Fibroblast of skin of right quadriceps (primary cell): ENCODE measurements around the gene TMEM222.
A peak's percentile ranks its signal among the peaks of the same experiment; 100 is the strongest.
"Not testable (repeated sequence)": the region's sequence is repeated elsewhere in the genome, so short reads cannot be mapped to it uniquely, and the experiment has no call there.

ENCODE experiments used
- DNase-seq: peaks from one replicate; pipeline ENCODE4 v3.0.0-alpha.2; 2013

Gene TMEM222

GRCh38 chr1:27321813-27322568, at the start of gene TMEM222:
TSS of gene TMEM222 (plus strand) at chr1:27322163. CDS start at chr1:27322198, 35 bp downstream.
- DNase-seq = peak; percentile 98

DNA sequence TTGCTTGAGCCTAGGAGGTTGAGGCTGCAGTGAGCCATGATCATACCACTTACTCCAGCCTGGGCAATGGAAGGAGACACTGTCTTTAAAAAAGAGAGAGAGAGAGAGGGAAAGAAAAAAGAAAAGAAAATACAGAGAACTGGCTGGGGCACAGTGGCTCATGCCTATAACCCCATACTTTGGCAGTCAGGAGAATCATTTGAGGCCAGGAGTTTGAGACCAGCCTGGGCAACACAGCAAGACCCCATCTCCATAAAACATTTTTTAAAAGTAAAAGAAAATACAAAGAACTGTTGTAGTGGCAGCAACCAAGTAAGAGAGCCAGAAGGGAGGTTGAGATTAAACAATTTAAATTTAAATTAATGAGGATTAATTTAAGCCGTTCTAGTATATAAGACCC, 47.8 kb upstream of the TMEM222 start:
- no peak for DNase-seq

DNA sequence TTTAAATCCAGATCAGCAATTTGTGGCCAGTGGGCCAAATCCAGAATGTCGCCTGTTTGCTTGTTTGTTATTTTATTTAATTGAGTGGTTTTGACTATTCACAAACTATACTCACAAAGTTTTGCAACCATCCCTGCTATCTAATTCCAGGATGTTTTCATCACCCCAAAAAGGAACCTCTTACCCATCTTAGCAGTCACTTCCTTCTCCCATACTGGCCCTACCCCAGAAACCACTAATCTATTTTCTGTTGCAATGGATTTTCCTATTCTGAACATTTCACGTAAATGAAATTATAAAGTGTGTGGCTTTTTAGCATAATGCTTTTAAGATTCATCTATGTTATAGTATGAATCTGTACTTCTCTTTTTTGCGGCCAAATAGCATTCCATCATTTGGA, 46.3 kb upstream of the TMEM222 start:
- no peak for DNase-seq

- peak; percentile 69 for DNase-seq
Observed at GRCh38 chr1:27284425-27285273, 37.3 kb upstream of the TMEM222 start.

- no peak for DNase-seq
Observed at GRCh38 chr1:27285274-27285660, 36.7 kb upstream of the TMEM222 start.

DNA sequence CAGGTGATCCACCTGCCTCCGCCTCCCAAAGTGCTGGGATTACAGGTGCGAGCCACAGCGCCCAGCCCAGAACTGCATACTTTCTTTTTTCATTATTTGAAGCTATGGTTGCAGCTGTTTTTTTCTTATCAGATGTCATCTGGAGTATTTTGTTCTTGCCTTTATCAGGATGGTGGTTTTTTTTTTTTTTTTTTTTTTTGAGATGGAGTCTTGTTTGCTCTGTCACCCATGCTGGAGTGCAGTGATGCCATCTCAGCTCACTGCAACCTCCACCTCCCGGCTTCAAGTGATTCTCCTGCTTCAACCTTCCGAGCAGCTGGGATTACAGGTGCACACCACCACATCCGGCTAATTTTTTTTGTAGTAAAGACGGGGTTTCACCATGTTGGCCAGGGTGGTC, 36.1 kb upstream of the TMEM222 start:
- DNase-seq = not testable (repeated sequence)

- DNase-seq = not testable (repeated sequence)
Observed at GRCh38 chr1:27289125-27289524, 32.8 kb upstream of the TMEM222 start.

DNA sequence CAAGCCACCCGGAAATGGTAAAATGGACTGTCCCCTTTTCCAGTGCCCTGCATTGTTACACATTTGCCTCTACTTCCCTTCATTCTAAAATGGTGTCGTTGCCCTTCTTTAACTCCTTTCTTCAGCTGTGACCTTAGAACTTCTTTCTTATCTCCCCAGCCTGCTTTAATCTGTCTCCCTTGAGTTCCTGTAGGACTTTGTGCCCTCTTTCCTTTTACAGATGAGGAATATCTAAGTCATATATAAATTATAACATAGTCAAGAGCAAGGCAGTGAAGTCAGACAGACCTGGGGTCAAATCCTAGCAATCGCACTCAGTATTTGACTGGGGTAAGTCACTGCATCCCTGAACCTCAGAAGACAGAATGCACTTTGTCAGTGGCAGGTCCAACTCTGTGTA, 31.4 kb upstream of the TMEM222 start:
- no peak for DNase-seq

DNA sequence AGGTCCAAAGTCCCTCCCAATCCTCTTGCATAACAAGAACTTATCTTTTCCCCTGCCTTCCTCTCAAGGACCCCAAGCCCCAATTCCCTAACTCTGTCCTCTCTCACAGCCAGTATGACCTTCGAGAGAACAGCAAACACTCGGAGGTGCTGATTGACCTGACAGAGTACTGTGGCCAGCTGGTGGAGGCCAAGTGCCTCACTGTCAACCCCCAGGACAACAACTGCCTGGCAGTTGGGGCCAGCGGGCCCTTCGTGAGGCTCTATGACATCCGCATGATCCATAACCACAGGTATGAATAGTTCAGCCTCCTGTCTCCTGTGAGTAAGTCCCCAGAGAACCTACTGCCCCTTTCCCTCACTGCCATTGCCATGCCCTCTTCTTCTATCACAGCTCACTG, 29.9 kb upstream of the TMEM222 start:
- DNase-seq = no peak

DNA sequence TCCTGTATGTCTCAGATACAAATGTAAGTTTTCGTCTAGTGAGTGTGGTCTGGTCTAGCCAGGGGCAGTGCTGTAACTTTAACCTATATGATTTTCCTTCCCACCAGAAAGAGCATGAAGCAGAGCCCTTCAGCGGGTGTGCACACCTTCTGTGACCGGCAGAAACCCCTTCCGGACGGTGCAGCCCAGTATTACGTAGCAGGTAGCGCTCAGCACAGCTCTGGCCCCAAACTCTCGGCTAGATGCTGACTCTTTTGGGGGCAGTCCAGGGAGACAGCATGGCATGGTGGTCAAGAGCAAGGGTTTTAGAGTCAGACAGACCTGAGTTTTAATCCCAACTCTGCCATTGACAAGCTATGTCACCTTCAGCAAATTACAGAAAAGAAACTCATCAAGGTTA, 28.0 kb upstream of the TMEM222 start:
- DNase-seq = no peak

DNA sequence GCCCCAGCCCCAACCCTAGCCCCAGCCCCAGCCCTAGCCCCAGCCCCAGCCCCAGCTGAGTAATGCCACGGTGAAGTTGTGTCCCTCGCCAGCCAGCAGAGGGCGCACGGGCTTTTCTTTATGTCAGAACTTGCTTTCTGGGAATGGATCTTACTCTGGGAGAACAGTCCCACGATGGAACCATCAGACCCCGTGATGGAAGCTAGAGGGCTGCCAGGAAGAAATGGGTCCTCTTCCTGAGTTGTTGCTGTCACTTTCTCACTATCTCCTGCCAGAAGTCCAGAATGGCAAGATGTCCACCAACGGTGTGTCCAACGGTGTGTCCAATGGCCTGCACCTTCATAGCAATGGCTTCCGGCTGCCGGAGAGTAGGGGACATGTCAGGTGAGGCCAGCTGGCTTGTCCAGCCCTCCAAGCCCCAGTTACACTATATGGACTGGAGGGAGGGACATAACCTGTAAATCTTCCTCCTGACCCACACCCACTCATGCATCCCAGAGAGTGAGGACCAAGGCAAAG, 25.1 kb upstream of the TMEM222 start:
- DNase-seq = peak; percentile 58

GRCh38 chr1:27297903-27298302, 24.1 kb upstream of the TMEM222 start:
- DNase-seq = no peak

DNA sequence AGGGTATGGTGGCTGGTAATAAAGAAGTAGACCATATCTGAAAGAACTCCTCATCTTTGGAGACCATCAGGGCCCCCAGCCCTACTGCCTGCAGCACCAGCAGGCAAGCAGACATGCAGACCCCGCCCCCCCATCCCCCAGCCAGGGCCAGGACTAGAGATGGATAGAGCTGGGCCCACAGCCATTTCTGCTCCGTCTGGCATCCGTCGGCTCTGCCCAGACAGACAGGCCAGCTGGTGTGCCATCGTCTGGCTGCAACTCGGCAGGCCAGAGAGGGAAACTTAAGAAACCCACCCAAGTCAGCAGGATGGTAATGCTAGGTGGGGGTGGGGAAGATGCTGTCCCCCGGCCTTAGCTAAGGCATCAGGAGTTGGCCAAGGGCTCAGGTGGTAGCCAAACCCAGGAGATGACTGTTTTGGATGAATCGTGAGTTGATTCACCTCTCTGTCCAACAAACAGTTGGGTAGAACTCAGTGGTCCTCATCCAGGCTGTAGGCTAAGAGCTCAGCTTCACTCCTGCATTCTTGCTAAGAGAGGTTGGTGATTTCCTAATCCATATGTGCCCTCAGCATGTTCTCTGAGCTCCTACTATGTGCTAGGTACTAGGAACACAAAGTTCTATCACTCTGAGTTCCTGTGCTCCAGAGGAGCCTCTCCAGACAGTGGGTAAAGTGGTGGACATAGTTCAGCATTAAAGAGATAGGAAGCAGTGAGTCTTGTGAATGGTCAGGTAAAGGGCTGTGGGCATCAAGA, 23.2 kb upstream of the TMEM222 start:
- DNase-seq = no peak

DNA sequence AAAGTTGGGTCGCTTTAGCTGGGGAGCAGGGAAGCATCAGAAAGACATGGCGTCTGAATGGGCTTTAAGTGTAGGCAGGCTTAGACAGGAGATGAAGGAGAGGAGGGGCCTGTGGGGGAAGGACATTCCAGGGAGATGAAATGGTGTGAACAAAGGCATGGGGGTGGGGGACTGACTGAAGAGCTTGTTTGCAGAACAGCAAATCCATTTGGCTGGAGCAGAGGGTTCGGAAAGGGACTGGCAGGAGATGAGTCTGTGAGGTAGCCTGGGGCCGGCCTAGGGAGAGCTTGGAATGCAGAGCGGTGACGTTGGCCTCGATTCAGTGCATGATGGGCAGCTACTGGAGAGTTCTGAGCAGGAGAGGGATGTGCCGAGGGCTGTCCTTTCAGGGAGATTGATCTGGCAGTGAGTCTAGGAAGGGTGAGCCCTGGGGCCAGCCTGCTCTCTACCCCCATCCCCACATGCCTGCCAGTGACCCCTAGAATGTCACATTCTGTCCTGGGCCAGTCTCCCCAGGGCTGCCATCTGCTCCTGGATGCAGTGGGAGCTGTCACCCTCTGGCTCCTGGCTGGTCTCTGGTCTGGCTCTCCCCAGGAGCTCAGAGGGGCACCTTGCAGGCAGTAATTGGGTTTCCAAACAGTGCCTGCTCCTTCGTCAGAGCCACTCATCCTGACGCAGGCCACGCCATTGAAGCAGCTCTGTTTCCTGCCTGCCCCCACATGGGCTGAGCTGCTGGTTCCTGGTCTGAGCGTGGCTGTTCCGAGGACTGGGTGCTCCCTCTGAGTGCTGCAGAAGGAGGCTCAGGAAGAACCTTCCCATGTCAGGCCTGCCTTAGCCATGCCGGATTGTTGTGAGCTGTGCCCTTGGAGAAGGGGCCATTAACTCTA, 22.3 kb upstream of the TMEM222 start:
- peak; percentile 100 for DNase-seq

GRCh38 chr1:27300341-27301051, 21.5 kb upstream of the TMEM222 start:
- DNase-seq = peak; percentile 94

DNA sequence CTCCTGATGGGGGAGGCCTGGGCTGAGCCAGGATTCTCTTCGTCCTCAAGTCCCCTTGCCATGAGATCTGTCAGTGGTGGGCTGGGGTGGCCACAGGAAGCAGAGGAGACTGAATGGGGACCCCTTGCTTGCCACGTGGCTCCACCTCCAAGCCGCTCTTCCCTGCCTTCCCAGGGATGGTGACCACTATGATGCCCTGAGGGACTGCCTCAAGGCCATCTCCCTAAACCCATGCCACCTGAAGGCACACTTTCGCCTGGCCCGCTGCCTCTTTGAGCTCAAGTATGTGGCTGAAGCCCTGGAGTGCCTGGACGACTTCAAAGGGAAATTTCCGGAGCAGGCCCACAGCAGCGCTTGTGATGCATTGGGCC, 20.9 kb upstream of the TMEM222 start:
- no peak for DNase-seq

GRCh38 chr1:27301582-27302199, 20.3 kb upstream of the TMEM222 start:
- DNase-seq = no peak

GRCh38 chr1:27302612-27303011, 19.4 kb upstream of the TMEM222 start:
- no peak for DNase-seq

DNA sequence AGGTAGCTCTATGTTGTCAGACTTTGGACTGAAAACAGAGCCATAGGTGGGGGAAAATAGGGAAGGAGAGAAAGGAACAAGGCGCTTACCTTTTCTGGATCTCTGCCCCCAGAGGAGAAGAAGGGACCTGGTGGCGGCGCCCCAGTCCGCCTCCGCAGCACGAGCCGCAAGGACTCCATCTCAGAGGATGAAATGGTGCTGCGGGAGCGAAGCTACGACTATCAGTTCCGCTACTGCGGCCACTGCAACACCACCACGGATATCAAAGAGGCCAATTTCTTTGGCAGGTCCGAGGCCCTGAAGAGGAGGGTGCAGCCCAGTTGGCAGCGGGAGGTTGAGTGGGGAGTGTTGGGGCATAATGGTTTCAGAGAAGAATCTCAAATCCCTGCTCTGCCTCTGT, 18.5 kb upstream of the TMEM222 start:
- DNase-seq = no peak

DNA sequence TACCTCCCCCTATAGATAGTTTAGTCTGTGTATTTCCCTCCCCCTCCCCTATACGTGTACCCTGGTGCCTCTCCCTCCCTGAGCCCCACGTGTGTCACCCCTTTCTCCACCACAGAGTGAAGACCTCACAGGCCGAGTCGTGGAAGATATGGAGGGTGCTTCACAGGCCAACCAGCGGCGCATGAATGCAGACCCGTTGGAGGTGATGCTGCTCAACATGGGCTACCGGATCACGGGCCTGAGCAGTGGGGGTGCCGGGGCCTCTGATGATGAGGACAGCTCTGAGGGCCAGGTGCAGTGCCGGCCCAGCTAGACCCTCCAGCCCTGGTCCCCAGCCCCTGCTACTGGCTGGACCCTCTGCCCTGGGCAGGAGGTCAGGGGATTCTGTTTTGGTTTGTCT, 15.9 kb upstream of the TMEM222 start:
- DNase-seq = no peak
